C4-2B (cell line): ENCODE data around the gene PELI1.

Source experiments
- ZFX ChIP-seq: fragments of 450-650 bp; IDR thresholded peaks from 2 replicates; pipeline ENCODE4 v1.6.1; 2017
- TF ChIP-seq, protein P1 (sequence below): fragments of 450-650 bp; conservative IDR thresholded peaks from 2 replicates; pipeline ENCODE4 v1.5.1; 2017; ENCODE audit warnings: mild to moderate bottlenecking

GRCh38 chr2:64165706-64166105, 21.5 kb upstream of the PELI1 start:
- TF ChIP-seq, protein P1, sequence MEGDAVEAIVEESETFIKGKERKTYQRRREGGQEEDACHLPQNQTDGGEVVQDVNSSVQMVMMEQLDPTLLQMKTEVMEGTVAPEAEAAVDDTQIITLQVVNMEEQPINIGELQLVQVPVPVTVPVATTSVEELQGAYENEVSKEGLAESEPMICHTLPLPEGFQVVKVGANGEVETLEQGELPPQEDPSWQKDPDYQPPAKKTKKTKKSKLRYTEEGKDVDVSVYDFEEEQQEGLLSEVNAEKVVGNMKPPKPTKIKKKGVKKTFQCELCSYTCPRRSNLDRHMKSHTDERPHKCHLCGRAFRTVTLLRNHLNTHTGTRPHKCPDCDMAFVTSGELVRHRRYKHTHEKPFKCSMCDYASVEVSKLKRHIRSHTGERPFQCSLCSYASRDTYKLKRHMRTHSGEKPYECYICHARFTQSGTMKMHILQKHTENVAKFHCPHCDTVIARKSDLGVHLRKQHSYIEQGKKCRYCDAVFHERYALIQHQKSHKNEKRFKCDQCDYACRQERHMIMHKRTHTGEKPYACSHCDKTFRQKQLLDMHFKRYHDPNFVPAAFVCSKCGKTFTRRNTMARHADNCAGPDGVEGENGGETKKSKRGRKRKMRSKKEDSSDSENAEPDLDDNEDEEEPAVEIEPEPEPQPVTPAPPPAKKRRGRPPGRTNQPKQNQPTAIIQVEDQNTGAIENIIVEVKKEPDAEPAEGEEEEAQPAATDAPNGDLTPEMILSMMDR = no peak
- TF ChIP-seq ZFX = no peak
